Loucy (cell line): ENCODE measurements around the gene TSPAN4.

ENCODE experiments used
- CTCF ChIP-seq: fragments of 200-600 bp; sonication (generic); conservative IDR thresholded peaks from 2 replicates; pipeline ENCODE4 v1.5.1; 2014; ENCODE audit warnings: mild to moderate bottlenecking, antibody characterized with exemption, low read length
- EZH2phosphoT487 ChIP-seq: fragments of 200-600 bp; IDR thresholded peaks from 2 replicates; pipeline ENCODE4 v1.6.1; 2018; ENCODE audit warnings: antibody characterized with exemption, mild to moderate bottlenecking, moderate library complexity, borderline replicate concordance

- TF ChIP-seq EZH2phosphoT487 (no peak), CTCF (no peak)
Measured at GRCh38 chr11:845872-846495, 3.3 kb downstream of the TSPAN4 start.
